Midbrain (tissue), 1 donor: ENCODE measurements around the gene TFDP2.
"Not testable (repeated sequence)": the region's sequence is repeated elsewhere in the genome, so short reads cannot be mapped to it uniquely, and the experiment has no call there.

ENCODE experiments used
- DNase-seq: peaks from one replicate; lab custom pipeline; 2025; lab: John Stamatoyannopoulos, UW

The TFDP2 gene

GRCh38 chr3:142127941-142128658 is 21.2 kb downstream of the TFDP2 start:
- DNase-seq, result no peak

- DNase-seq, result no peak
Observed at GRCh38 chr3:142124243-142124642, 25.1 kb downstream of the TFDP2 start.

GRCh38 chr3:142120707-142121106 is 28.6 kb downstream of the TFDP2 start:
- DNase-seq, result no peak

- DNase-seq, result no peak
Observed at GRCh38 chr3:142118911-142119310, 30.4 kb downstream of the TFDP2 start.

GRCh38 chr3:142117056-142117851 is 32.1 kb downstream of the TFDP2 start:
- no peak for DNase-seq

GRCh38 chr3:142115867-142116668 is 33.3 kb downstream of the TFDP2 start:
- DNase-seq, result no peak

GRCh38 chr3:142112601-142113000 is 36.7 kb downstream of the TFDP2 start:
- no peak for DNase-seq

GRCh38 chr3:142106548-142106947 is 42.8 kb downstream of the TFDP2 start:
- no peak for DNase-seq

- no peak for DNase-seq
Observed at GRCh38 chr3:142105991-142106390, 43.4 kb downstream of the TFDP2 start.

- no peak for DNase-seq
Observed at GRCh38 chr3:142104763-142105162, 44.6 kb downstream of the TFDP2 start.

GRCh38 chr3:142098964-142099363 is 50.4 kb downstream of the TFDP2 start:
- DNase-seq, result no peak

GRCh38 chr3:142097099-142097843 is 52.1 kb downstream of the TFDP2 start:
- no peak for DNase-seq

- no peak for DNase-seq
Observed at GRCh38 chr3:142095841-142096240, 53.5 kb downstream of the TFDP2 start.

GRCh38 chr3:142088925-142089324 is 60.4 kb downstream of the TFDP2 start:
- not testable (repeated sequence) for DNase-seq

GRCh38 chr3:142088522-142088921 is 60.8 kb downstream of the TFDP2 start:
- no peak for DNase-seq

- DNase-seq, result no peak
Observed at GRCh38 chr3:142087676-142088075, 61.7 kb downstream of the TFDP2 start.

- DNase-seq, result no peak
Observed at GRCh38 chr3:142086581-142087090, 62.7 kb downstream of the TFDP2 start.

GRCh38 chr3:142081178-142081577 is 68.2 kb downstream of the TFDP2 start:
- no peak for DNase-seq

- DNase-seq, result no peak
Observed at GRCh38 chr3:142077859-142078500, 71.4 kb downstream of the TFDP2 start.

- DNase-seq, result no peak
Observed at GRCh38 chr3:142077155-142077858, 72.0 kb downstream of the TFDP2 start.
